ENCODE results near the gene TBX21. TPM values are rescaled to one million over a fixed set of nuclear protein-coding genes. Genes with fewer than 3 reads are reported as not detected.
A peak's percentile ranks its signal among the peaks of the same experiment; 100 is the strongest.

Gene TBX21, protein sequence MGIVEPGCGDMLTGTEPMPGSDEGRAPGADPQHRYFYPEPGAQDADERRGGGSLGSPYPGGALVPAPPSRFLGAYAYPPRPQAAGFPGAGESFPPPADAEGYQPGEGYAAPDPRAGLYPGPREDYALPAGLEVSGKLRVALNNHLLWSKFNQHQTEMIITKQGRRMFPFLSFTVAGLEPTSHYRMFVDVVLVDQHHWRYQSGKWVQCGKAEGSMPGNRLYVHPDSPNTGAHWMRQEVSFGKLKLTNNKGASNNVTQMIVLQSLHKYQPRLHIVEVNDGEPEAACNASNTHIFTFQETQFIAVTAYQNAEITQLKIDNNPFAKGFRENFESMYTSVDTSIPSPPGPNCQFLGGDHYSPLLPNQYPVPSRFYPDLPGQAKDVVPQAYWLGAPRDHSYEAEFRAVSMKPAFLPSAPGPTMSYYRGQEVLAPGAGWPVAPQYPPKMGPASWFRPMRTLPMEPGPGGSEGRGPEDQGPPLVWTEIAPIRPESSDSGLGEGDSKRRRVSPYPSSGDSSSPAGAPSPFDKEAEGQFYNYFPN
- total RNA-seq = 1 to 10 TPM in 1 of 2 donors, not detected in 1; 1.8 TPM

DNA sequence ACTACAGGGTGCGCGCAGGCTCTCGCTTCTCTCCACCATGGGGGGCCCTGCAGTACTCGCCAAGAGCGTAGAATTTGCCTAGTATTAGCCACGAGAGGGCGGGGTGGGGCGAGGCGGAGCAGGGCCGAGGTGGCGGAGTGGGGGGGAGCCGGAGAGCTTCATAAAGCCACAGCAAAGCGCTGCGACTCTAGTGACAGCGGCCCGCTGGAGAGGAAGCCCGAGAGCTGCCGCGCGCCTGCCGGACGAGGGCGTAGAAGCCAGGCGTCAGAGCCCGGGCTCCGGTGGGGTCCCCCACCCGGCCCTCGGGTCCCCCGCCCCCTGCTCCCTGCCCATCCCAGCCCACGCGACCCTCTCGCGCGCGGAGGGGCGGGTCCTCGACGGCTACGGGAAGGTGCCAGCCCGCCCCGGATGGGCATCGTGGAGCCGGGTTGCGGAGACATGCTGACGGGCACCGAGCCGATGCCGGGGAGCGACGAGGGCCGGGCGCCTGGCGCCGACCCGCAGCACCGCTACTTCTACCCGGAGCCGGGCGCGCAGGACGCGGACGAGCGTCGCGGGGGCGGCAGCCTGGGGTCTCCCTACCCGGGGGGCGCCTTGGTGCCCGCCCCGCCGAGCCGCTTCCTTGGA lies at the start of gene TBX21:
Gene TBX21 (plus strand): TSS at position 190 of the 627 bp plus-strand sequence. CDS start 219 bp downstream, at position 409.
- Histone ChIP-seq H3K9me3 (no peaks in the 10 kb centered on the region), H3K27me3 (replicated peaks; ENCODE audit: insufficient read depth) (peaks cover 7% of the 10 kb centered on the region), H3K4me3 (peak within 1 kb of the TSS; percentile 67), H3K4me1 (ENCODE audit: control insufficient read depth in 1 of 2, low read depth in 2 of 2) (peaks cover 10 to 15% of the 10 kb centered on the region in 2 donors), H3K36me3 (no peaks in the 10 kb centered on the region), H3K27ac (no peak within 1 kb of the TSS)
- no peak for ATAC-seq (ENCODE audit: insufficient number of reproducible peaks, low FRiP score, low read depth)
- TF ChIP-seq, protein P1, sequence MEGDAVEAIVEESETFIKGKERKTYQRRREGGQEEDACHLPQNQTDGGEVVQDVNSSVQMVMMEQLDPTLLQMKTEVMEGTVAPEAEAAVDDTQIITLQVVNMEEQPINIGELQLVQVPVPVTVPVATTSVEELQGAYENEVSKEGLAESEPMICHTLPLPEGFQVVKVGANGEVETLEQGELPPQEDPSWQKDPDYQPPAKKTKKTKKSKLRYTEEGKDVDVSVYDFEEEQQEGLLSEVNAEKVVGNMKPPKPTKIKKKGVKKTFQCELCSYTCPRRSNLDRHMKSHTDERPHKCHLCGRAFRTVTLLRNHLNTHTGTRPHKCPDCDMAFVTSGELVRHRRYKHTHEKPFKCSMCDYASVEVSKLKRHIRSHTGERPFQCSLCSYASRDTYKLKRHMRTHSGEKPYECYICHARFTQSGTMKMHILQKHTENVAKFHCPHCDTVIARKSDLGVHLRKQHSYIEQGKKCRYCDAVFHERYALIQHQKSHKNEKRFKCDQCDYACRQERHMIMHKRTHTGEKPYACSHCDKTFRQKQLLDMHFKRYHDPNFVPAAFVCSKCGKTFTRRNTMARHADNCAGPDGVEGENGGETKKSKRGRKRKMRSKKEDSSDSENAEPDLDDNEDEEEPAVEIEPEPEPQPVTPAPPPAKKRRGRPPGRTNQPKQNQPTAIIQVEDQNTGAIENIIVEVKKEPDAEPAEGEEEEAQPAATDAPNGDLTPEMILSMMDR (IDR thresholded peaks at IDR 0.05) = no peak
- no peak for DNase-seq (ENCODE audit: low spot score)

DNA sequence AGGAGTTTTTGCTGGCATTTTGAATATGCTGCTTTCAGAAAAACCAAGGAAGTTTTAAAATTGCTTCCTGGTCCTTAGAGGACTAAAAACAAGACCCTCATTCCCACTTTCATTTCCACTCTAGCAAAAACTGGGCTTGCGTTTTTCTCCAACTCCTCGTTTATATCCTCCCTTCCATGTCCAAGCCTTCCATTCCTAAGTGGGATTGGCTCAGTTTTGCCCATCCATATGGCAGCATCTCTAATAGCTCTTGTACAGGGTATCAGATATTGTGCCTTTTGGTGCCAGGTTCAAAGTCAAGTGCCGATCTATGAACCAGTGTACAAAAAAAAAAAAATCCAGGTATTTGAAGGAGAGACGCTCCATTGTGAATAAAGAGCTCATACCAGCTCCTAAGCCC lies 49.0 kb upstream of the TBX21 start:
- Histone ChIP-seq H3K27ac (no peak overlapping the region), H3K4me1 (ENCODE audit: control insufficient read depth in 1 of 2, low read depth in 2 of 2) (no peaks in the 10 kb centered on the region), H3K27me3 (replicated peaks; ENCODE audit: insufficient read depth) (no peaks in the 10 kb centered on the region), H3K4me3 (no peak overlapping the region), H3K9me3 (no peaks in the 10 kb centered on the region), H3K36me3 (peaks cover 43% of the 10 kb centered on the region)
- DNase-seq (ENCODE audit: low spot score) = no peak
- no peak for ATAC-seq (ENCODE audit: insufficient number of reproducible peaks, low FRiP score, low read depth)
- TF ChIP-seq, protein P1 (IDR thresholded peaks at IDR 0.05) = no peak

DNA sequence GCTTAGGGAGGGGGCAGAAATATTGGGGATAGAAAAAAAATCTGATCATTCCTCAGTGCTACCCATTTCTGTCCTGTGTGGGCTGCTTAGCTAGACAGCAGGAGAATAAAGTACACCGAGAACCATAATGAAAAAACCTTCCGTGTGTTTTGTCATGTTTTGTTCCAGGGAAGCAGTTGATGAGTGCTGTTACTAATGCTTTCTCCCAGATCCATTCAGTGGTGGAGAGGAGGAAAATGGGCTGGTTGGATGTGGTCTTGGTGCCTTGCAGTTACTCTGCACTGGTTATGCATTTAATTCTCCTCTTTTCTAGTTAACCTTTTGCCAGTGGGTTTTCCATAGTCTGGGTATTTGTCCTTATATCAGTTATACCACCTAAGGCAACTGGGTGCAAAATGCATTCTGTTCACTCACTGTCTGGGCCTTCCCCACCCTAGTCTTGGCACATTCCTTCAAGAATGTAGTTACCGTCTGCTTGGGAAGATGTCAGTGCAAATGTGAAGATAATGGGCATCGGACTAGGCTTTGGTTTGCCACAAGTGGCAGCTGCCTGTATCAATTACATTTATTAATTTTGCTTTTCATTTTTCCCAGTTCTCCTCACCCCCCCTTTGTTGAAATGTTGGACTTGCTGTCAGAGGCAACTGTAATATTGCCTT lies 48.4 kb upstream of the TBX21 start:
- ATAC-seq (ENCODE audit: insufficient number of reproducible peaks, low FRiP score, low read depth) = no peak
- no peaks in the 10 kb centered on the region for H3K4me1 ChIP-seq (ENCODE audit: control insufficient read depth in 1 of 2, low read depth in 2 of 2)
- H3K27me3 ChIP-seq (replicated peaks; ENCODE audit: insufficient read depth) = no peaks in the 10 kb centered on the region
- DNase-seq (ENCODE audit: low spot score) = no peak
- H3K9me3 ChIP-seq = no peaks in the 10 kb centered on the region
- TF ChIP-seq, protein P1 (IDR thresholded peaks at IDR 0.05) = no peak
- H3K27ac ChIP-seq = no peak overlapping the region
- no peak overlapping the region for H3K4me3 ChIP-seq
- peaks cover 37% of the 10 kb centered on the region for H3K36me3 ChIP-seq

DNA sequence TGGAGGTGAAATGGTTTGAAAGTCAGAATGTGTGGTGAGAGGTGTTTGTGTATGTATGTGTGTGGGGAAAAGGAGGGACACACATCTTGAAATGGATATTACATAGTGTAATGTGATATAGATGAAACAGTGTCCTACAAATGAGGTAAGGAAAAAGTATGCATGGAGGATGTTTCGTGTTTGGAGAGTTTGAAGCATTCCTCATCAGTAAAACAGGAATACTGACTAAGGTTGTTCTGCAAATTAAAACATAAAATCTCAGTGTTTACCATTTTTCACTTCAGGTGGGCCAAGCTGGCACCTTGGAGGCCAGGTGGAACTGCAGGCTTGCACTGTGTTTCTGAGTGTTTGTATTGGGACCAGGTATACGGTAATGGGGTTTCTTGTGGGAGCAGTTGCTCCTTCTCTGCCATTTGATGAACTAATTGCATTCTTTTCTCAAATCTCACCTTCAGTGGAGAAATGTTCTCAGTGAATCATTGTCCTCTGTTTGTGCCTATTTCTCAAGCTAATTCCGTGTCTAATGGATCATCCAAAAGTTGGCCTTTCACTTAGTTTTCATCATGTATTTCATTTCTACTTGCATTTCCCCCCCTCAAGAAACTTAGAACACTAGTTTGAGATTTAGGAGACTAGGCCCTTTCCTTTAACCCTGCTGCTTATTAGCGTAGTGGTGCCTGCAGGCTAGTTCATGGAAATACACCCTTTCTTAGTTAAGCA lies 47.3 kb upstream of the TBX21 start:
- TF ChIP-seq, protein P1 (IDR thresholded peaks at IDR 0.05) = no peak
- Histone ChIP-seq H3K9me3 (no peaks in the 10 kb centered on the region), H3K27ac (no peak overlapping the region), H3K4me1 (ENCODE audit: control insufficient read depth in 1 of 2, low read depth in 2 of 2) (no peaks in the 10 kb centered on the region), H3K4me3 (no peak overlapping the region), H3K36me3 (peaks cover 26% of the 10 kb centered on the region), H3K27me3 (replicated peaks; ENCODE audit: insufficient read depth) (no peaks in the 10 kb centered on the region)
- DNase-seq (ENCODE audit: low spot score) (no peak), ATAC-seq (ENCODE audit: insufficient number of reproducible peaks, low FRiP score, low read depth) (no peak)
